ENCODE results near the gene JPT1.
"Not testable (repeated sequence)": the region's sequence is repeated elsewhere in the genome, so short reads cannot be mapped to it uniquely, and the experiment has no call there.

The JPT1 gene

GRCh38 chr17:75128694-75129505 lies 25.4 kb downstream of the JPT1 start:
- no peak for DNase-seq

GRCh38 chr17:75127936-75128335 lies 26.4 kb downstream of the JPT1 start:
- not testable (repeated sequence) for DNase-seq

GRCh38 chr17:75126954-75127353 lies 27.4 kb downstream of the JPT1 start:
- no peak for DNase-seq

GRCh38 chr17:75125984-75126383 lies 28.3 kb downstream of the JPT1 start:
- DNase-seq, result no peak

GRCh38 chr17:75124819-75125162 lies 29.5 kb downstream of the JPT1 start:
- DNase-seq, result no peak

GRCh38 chr17:75124041-75124818 lies 30.1 kb downstream of the JPT1 start:
- DNase-seq, result no peak

- no peak for DNase-seq
Measured at GRCh38 chr17:75118307-75118706, 36.0 kb downstream of the JPT1 start.

GRCh38 chr17:75116737-75117136 lies 37.6 kb downstream of the JPT1 start:
- no peak for DNase-seq

- DNase-seq, result no peak
Measured at GRCh38 chr17:75115555-75115954, 38.8 kb downstream of the JPT1 start.

GRCh38 chr17:75114552-75115314 lies 39.6 kb downstream of the JPT1 start:
- no peak for DNase-seq

- DNase-seq, result peak; percentile 26
Measured at GRCh38 chr17:75113798-75114551, 40.3 kb downstream of the JPT1 start.

- DNase-seq, result no peak
Measured at GRCh38 chr17:75111777-75112335, 42.5 kb downstream of the JPT1 start.

GRCh38 chr17:75110234-75110937 lies 43.9 kb downstream of the JPT1 start:
- no peak for DNase-seq

- peak; percentile 48 for DNase-seq
Measured at GRCh38 chr17:75109407-75110233, 44.7 kb downstream of the JPT1 start, which contains the start of gene ARMC7. Gene ARMC7 (plus strand): TSS chr17:75109969. CDS start chr17:75110289, 320 bp downstream.

- no peak for DNase-seq
Measured at GRCh38 chr17:75109046-75109406, 45.3 kb downstream of the JPT1 start.

- no peak for DNase-seq
Measured at GRCh38 chr17:75108193-75108592, 46.1 kb downstream of the JPT1 start.

GRCh38 chr17:75105126-75106080 lies 48.9 kb downstream of the JPT1 start:
- DNase-seq, result peak; percentile 71

GRCh38 chr17:75103601-75104554 lies 50.4 kb downstream of the JPT1 start:
- no peak for DNase-seq

Measured in NCI-H2081 treated with DMSO at 0.1 percent for 48 hours (cell line).